HG03354 (cell line): Measurements from ENCODE around the gene P2RY8.
"Not testable (repeated sequence)": the region's sequence is repeated elsewhere in the genome, so short reads cannot be mapped to it uniquely, and the experiment has no call there.

Experiments
- ATAC-seq: cut with Tn5 transposase; IDR thresholded peaks from one replicate; pipeline ENCODE4 v1.9.1; 2021; ENCODE audit warnings: mild to moderate bottlenecking; ENCODE audit not compliant: unreplicated experiment, poor library complexity, severe bottlenecking

The P2RY8 gene

DNA sequence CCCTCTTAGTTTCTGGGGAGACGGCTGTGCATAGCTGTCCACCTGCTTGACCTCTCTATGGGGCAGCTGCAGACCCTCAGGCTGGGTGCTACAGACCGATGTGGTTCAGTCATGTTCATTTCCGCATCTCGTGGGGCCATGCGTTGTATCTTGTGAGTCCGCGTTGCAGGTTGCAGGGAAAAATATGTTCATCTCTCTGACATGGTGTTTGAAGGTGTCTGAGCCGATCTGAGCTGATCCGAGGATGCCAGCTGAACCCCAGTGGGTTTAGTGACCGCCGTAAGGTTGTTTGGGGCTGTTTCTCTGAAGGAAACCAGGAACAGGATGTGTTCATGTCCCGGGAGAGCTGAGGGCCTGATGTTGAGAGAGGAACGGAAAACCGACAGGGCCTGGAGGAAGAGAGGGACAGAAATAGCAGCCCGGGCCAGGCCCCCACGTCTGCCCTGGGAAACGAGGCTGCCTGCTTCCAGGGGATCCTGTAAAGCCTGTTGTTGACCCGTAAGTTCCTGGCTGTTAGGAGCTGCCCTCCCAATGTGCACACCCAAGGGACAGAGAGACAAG lies 9.8 kb upstream of the P2RY8 start:
- ATAC-seq: no peak

GRCh38 chrX:1545776-1546408 lies 8.9 kb upstream of the P2RY8 start:
- no peak for ATAC-seq

- ATAC-seq: no peak
Measured at GRCh38 chrX:1542994-1543725, 6.2 kb upstream of the P2RY8 start.

DNA sequence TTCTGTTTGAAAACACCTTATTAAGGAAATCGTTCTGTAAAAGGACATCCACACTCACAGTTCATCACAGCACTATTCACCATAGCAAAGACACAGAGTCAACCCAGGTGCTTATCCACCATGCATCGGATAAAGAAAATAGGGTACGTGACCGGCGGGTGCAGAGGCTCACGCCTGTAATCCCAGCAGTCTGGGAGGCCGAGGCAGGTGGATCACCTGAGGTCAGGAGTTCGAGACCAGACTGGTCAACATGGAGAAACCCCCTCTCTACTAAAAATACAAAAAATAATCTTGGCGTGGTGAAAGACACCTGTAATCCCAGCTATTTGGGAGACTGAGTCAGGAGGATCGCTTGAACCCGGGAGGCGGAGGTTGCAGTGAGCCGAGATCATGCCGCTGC lies 2.2 kb upstream of the P2RY8 start:
- not testable (repeated sequence) for ATAC-seq

DNA sequence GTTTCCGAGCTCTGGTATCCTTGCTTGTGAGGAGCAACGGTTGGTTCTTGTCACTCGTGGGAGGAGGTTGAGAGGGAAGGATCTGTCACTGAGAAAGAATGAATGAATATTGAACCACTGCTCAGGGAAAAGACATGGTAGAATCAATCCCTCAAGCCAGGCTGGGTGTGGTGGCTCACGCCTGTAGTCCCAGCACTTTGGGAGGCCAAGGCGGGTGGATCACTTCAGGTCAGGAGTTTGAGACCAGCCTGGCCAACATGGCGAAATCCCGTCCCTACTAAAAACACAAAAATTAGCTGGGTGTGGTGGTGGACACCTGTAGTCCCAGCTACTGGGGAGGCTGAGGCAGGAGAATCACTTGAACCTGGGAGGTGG lies 718 bp upstream of the P2RY8 start:
- ATAC-seq: not testable (repeated sequence)

DNA sequence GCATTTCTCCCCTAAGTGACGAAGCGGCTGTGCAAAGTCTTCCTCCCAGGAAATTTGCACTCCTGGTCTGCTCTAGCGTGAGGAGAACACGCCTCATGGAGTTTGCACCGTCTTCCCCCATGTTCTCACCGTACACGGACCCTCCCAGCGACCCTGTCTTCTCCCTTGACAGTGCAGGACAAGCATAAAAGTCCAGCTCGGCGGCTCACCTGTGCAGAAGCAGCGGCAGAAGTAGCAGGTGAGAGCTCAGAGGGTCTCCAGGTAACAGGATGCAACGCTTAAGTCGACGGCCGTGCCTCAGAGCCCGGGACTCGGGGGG lies 314 bp downstream of the P2RY8 start:
- ATAC-seq: no peak

- ATAC-seq: peak; percentile 29
Measured at GRCh38 chrX:1535241-1536041, 1.5 kb downstream of the P2RY8 start.

DNA sequence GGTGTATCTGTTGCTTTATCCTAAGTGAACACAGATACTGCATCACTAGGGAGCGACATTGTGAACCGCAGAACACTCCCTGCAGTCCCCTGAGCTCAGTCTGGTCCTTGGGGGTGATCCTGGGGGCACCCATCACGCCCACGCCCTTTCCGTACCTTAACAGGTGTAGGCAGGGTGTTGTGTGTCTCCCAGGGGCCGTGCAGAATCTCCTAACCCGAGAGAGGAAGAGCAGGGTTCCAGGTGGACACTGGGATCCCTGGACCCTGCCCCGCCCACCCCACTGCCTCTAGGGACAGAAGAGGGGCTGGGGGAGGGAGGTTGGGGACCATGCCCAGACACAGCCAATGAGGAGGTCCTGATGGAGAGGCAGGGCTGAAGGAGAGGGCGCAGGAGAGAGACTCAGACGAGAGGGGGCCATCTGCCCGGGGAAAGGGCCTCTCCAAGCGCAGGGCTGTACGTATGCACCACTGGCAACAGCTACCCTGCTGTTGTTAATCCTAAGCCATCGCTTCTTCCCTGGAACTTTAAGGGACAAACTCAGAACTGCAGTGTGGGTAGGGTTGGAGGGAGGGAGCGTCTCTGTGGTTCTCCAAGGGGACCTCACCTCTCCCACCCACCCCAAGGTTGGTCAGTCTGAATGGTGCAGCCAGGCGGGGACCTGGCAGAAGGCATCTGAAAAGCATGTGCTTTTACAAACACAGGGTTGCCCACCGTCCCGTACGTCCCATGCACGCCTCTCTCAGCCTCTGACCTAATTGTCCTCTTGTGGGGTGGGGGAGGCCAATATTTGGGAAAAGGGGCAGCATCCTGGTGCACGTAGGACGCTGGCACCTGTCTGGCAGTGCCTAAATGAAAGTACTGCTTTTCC lies 2.5 kb downstream of the P2RY8 start:
- peak; percentile 36 for ATAC-seq

- ATAC-seq: no peak
Measured at GRCh38 chrX:1533058-1533457, 3.9 kb downstream of the P2RY8 start.

DNA sequence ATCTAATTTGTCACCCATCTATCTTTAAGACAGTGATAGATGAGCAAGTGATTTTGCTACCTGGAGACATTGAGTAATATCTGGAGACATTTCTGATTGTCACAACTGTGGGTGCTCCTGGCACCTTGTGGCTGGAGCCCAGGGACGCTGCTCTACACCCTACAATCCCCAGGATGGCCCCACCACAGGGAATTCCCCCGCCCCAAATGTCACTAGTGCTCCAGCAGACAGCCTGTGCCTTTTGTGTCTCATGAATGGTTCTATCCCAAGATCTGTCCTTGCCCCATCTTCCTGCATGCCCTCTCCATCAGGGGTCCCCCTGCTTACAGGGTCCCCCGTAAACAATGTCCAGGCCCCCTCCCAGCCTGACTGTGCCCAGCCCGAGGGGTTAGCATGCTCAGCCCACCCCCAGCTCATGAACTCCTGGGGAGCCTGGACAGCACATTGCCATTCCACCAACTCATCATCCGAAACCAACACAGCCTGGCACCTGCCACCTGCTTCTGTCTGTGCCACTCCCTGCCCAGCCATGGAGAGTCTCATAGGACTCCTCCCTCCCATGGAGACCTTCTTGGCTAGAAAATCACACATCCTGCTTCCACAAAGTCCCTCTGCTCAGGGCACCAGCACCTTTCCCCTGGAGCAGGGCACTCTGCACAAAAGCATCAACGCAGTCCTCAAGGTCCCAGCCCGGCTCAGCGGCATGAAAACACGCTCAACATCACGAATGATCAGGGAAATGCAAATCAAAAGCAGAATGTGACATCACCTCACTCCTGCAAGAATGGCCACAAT lies 5.7 kb downstream of the P2RY8 start:
- no peak for ATAC-seq

- no peak for ATAC-seq
Measured at GRCh38 chrX:1529756-1530155, 7.2 kb downstream of the P2RY8 start.

GRCh38 chrX:1529328-1529727 lies 7.7 kb downstream of the P2RY8 start:
- no peak for ATAC-seq

DNA sequence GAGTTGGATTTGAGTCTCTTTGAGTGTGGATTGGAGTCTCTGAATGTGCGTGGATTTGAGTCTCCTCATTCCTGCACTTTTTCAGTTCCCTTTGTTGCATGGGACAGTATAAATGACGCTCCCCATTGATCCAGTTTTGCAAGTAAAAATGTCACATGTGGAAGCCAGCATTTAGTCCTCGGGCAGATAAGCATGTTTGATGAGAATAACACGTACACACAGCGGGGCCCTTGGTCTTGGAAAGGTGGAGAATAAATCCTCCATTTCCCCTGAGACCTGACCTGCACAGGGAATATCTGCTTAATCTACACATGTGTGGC lies 8.1 kb downstream of the P2RY8 start:
- ATAC-seq: no peak

DNA sequence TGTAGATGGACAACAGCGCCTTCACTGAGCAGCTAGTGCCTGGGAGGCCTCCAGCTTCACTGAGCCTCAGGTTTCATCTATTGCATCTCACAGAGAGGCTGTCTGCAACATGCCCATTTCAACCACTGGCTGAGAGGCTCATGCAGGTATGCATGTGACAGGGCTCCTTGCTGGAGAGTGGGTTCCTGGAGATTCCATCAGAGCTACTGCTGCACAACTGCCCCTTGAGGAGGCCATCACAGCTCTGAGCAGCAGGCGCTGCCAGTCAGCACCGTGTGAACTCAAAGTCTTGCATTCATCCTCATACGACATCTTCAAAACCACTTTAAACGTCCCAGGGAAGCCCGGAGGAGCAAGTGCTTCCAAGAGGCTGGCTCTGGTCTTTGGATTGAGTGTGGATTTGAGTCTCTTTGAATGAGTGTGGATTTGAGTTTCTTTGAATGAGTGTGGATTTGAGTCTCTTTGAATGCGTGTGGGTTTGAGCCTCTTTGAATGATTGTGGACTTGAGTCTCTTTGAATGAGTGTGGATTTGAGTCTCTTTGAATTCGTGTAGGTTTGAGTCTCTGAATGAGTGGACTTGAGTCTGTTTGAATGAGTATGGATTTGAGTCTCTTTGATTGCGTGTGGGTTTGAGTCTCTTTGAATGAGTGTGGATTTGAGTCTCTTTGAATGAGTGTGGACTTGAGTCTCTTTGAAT lies 8.7 kb downstream of the P2RY8 start:
- no peak for ATAC-seq

DNA sequence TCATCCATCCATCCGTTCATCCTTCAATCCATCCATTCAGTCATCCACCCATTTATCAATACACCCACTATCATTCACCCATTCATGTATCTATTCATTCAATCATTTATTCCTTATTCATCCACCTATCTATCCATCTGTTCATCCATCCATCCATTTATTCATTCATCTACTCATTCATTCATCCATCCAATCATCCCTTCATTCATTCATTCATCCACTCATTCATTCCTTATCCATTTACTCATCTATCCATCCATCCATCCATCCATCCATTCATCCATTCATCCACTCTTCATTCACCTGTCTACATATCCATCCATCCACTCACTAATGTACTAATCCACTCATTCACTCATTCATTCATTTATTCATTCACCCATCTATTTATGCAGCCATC lies 9.5 kb downstream of the P2RY8 start:
- ATAC-seq: no peak

DNA sequence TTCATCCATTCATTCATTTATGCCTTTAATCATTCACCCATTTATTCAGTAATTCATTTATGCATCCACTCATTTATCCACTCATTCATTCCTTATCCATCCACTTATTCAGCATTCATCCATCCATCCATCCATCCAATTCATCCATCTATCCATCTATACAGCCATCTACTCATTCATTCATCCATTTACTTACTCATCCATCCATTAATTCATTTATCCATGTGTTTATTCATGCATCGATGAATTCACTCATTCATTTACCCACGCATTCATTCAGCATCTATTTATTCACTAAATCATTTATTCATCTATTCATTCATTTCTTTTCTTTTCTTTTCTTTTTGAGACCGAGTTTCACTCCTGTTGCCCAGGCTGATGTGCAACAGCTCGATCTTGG lies 10.4 kb downstream of the P2RY8 start:
- no peak for ATAC-seq

GRCh38 chrX:1525583-1526355 lies 11.2 kb downstream of the P2RY8 start:
- no peak for ATAC-seq
